Adrenal gland (tissue), 5 donors: ENCODE measurements around the gene TMC1.

Experiments
- CTCF ChIP-seq, 6 experiments: fragments of 450-650 bp in 4 of 6; fragments of 200-600 bp in 2 of 6; sonication (generic) in 1 of 6; IDR thresholded peaks; 1 replicate in 5 of 6; 2 replicates in 1 of 6; pipeline versions ENCODE4 v1.5.1 to v1.8.0; 2016 to 2021; ENCODE audit warnings: antibody characterized with exemption in 6 of 6, mild to moderate bottlenecking in 2 of 6, moderate library complexity in 1 of 6
- POLR2A ChIP-seq, 2 donors: fragments of 450-650 bp; IDR thresholded peaks; one replicate each; pipeline ENCODE4 v1.6.1; 2017; ENCODE audit warnings: antibody characterized with exemption in 2 of 2, mild to moderate bottlenecking in 2 of 2, moderate library complexity in 1 of 2
- donor health status: DM: no; HTN: no; CAD: no.

- TF ChIP-seq POLR2A (IDR thresholded peaks at IDR 0.05), result no peak
- no peak for TF ChIP-seq CTCF (IDR thresholded peaks at IDR 0.05)
These were observed 55.9 kb downstream of the TMC1 start for GRCh38 chr9:72577212-72577753.
